H9 (cell line): ENCODE results near the gene SLC12A5. TPM values are rescaled to one million over a fixed set of nuclear protein-coding genes. Genes with fewer than 3 reads are reported as not detected.

Source experiments
- DNase-seq: peaks from one replicate; pipeline ENCODE4 v3.0.0-alpha.2; 2017
- H2AFZ ChIP-seq: one replicate; pipeline ENCODE4 v1.6.1; 2013; ENCODE audit warnings: mild to moderate bottlenecking, low read length, control low read depth, moderate library complexity
- H2AK5ac ChIP-seq: 2 replicates; pipeline ENCODE4 v1.6.1; 2013; ENCODE audit warnings: low read length, control low read depth, mixed read lengths; ENCODE audit not compliant: insufficient read length
- H2BK120ac ChIP-seq: one replicate; pipeline ENCODE4 v1.6.1; 2013; ENCODE audit warnings: low read depth, mild to moderate bottlenecking, low read length, control low read depth, inconsistent platforms; ENCODE audit not compliant: poor library complexity, severe bottlenecking
- H2BK12ac ChIP-seq: 2 replicates; pipeline ENCODE4 v1.6.1; 2013; ENCODE audit warnings: low read length, control low read depth, mixed read lengths, low read depth; ENCODE audit not compliant: insufficient read length
- H2BK15ac ChIP-seq: 2 replicates; pipeline ENCODE4 v1.6.1; 2013; ENCODE audit warnings: low read depth, low read length, control low read depth
- H2BK20ac ChIP-seq: one replicate; pipeline ENCODE4 v1.6.1; 2013; ENCODE audit warnings: low read depth, mild to moderate bottlenecking, low read length, control low read depth, inconsistent platforms; ENCODE audit not compliant: poor library complexity, severe bottlenecking
- H2BK5ac ChIP-seq: 2 replicates; pipeline ENCODE4 v1.6.1; 2013; ENCODE audit warnings: low read length, control low read depth, mixed read lengths; ENCODE audit not compliant: insufficient read length
- H3K14ac ChIP-seq: 2 replicates; pipeline ENCODE4 v1.6.1; 2013; ENCODE audit warnings: low read length, control low read depth; ENCODE audit not compliant: insufficient read depth
- H3K18ac ChIP-seq: 2 replicates; pipeline ENCODE4 v1.6.1; 2013; ENCODE audit warnings: low read depth, mild to moderate bottlenecking, mixed read lengths, low read length, control low read depth; ENCODE audit not compliant: insufficient read length
- H3K23ac ChIP-seq: 2 replicates; pipeline ENCODE4 v1.6.1; 2013; ENCODE audit warnings: low read length, control low read depth, mixed read lengths, low read depth; ENCODE audit not compliant: insufficient read length
- H3K23me2 ChIP-seq: 2 replicates; pipeline ENCODE4 v1.6.1; 2013; ENCODE audit warnings: low read depth, mild to moderate bottlenecking, mixed read lengths, low read length, control low read depth; ENCODE audit not compliant: insufficient read length, poor library complexity, severe bottlenecking
- H3K27ac ChIP-seq: 2 replicates; pipeline ENCODE4 v1.5.1; 2013; ENCODE audit warnings: low read length, control low read depth, mixed read lengths, low read depth; ENCODE audit not compliant: insufficient read length
- H3K27me3 ChIP-seq: 2 replicates; pipeline ENCODE4 v1.6.1; 2013; ENCODE audit warnings: low read length, control low read depth, inconsistent platforms; ENCODE audit not compliant: insufficient read depth
- H3K4ac ChIP-seq: 2 replicates; pipeline ENCODE4 v1.6.1; 2013; ENCODE audit warnings: low read depth, mild to moderate bottlenecking, control low read depth, inconsistent platforms, low read length, moderate library complexity
- H3K4me1 ChIP-seq: 2 replicates; pipeline ENCODE4 v1.6.1; 2013; ENCODE audit warnings: low read length, control low read depth, inconsistent platforms; ENCODE audit not compliant: insufficient read depth
- H3K4me2 ChIP-seq: 2 replicates; pipeline ENCODE4 v1.6.1; 2013; ENCODE audit warnings: low read length, control low read depth, mixed read lengths; ENCODE audit not compliant: insufficient read length, insufficient read depth
- H3K56ac ChIP-seq: 2 replicates; pipeline ENCODE4 v1.6.1; 2013; ENCODE audit warnings: low read depth, mild to moderate bottlenecking, mixed read lengths, low read length, control low read depth; ENCODE audit not compliant: insufficient read length
- H3K79me1 ChIP-seq: 2 replicates; pipeline ENCODE4 v1.6.1; 2013; ENCODE audit warnings: low read depth, mild to moderate bottlenecking, moderate library complexity, low read length, control low read depth, inconsistent platforms; ENCODE audit not compliant: insufficient read depth, poor library complexity, severe bottlenecking
- H3K79me2 ChIP-seq: 2 replicates; pipeline ENCODE4 v1.6.1; 2013; ENCODE audit warnings: low read length, control low read depth, inconsistent platforms; ENCODE audit not compliant: insufficient read depth
- H3K9ac ChIP-seq: 2 replicates; pipeline ENCODE4 v1.6.1; 2013; ENCODE audit warnings: low read length, control low read depth, mixed read lengths; ENCODE audit not compliant: insufficient read length; ENCODE audit errors: extremely low read depth
- H3K9me3 ChIP-seq: one replicate; pipeline ENCODE4 v1.6.1; 2013; ENCODE audit warnings: low read depth, low read length, inconsistent platforms; ENCODE audit not compliant: control insufficient read depth
- H3T11ph ChIP-seq: one replicate; pipeline ENCODE4 v1.6.1; 2013; ENCODE audit warnings: mild to moderate bottlenecking, low read length, control low read depth, inconsistent platforms
- H4K20me1 ChIP-seq: one replicate; pipeline ENCODE4 v1.6.1; 2013; ENCODE audit not compliant: control insufficient read depth, insufficient read length, insufficient read depth
- H4K5ac ChIP-seq: 2 replicates; pipeline ENCODE4 v1.6.1; 2013; ENCODE audit warnings: low read depth, mild to moderate bottlenecking, mixed read lengths, low read length, control low read depth; ENCODE audit not compliant: insufficient read length
- H4K8ac ChIP-seq: replicated peaks from 2 replicates; pipeline ENCODE4 v1.6.1; 2013; ENCODE audit warnings: low read length, control low read depth, mixed read lengths, low read depth; ENCODE audit not compliant: insufficient read length
- H4K91ac ChIP-seq: 2 replicates; pipeline ENCODE4 v1.6.1; 2013; ENCODE audit warnings: low read depth, mild to moderate bottlenecking, moderate library complexity, mixed read lengths, low read length, control low read depth; ENCODE audit not compliant: insufficient read length
- H3K27ac Mint-ChIP-seq, 3 experiments: 2 replicates in 2 of 3; 3 replicates in 1 of 3; pipeline ENCODE4 v1.8.0; 2020 to 2021; ENCODE audit warnings: mixed read lengths in 3 of 3, mild to moderate bottlenecking in 1 of 3, moderate library complexity in 1 of 3
- H3K27me3 Mint-ChIP-seq: 2 replicates; pipeline ENCODE4 v1.8.0; 2021; ENCODE audit warnings: low read depth, mild to moderate bottlenecking, moderate library complexity, mixed read lengths
- H3K36me3 Mint-ChIP-seq, 3 experiments: 2 replicates in 2 of 3; 3 replicates in 1 of 3; pipeline ENCODE4 v1.8.0; 2020 to 2021; ENCODE audit warnings: low read depth in 3 of 3, mixed read lengths in 3 of 3; ENCODE audit not compliant: insufficient read depth in 1 of 3
- H3K4me1 Mint-ChIP-seq, 2 experiments: 2 replicates each; pipeline ENCODE4 v1.8.0; 2020; ENCODE audit warnings: mixed read lengths in 2 of 2
- H3K4me3 Mint-ChIP-seq, 2 experiments: 2 replicates in 1 of 2; 3 replicates in 1 of 2; pipeline ENCODE4 v1.8.0; 2020 to 2021; ENCODE audit warnings: mild to moderate bottlenecking in 2 of 2, mixed read lengths in 2 of 2, moderate library complexity in 1 of 2
- H3K9me3 Mint-ChIP-seq, 2 experiments: 2 replicates in 1 of 2; 3 replicates in 1 of 2; pipeline ENCODE4 v1.8.0; 2020; ENCODE audit warnings: mild to moderate bottlenecking in 2 of 2, mixed read lengths in 2 of 2, moderate library complexity in 1 of 2
- WGBS: extraction: QIAGEN DNeasy Blood & Tissue Kit; methylation state at CpG from one replicate; pipeline ENCODE4 v1.1.7; 2013; ENCODE audit warnings: missing lambda C conversion rate, low lambda C conversion rate, mixed read lengths; ENCODE audit not compliant: insufficient read length; ENCODE audit errors: extremely low coverage; 5-methylcytosine and 5-hydroxymethylcytosine counted together
- total RNA-seq: library from RNA; stranded (reverse); gene quantifications from 2 replicates; pipeline ENCODE4 v1.2.1, GENCODE V29; 2021
- TF ChIP-seq, protein P1 (sequence below): fragments of 200-600 bp; sonication (generic); conservative IDR thresholded peaks from 3 replicates; pipeline ENCODE4 v1.8.0; 2021; ENCODE audit warnings: antibody characterized with exemption, mild to moderate bottlenecking

The SLC12A5 gene
- total RNA-seq, 1 experiment from 2014 or later, result 8.7 TPM

GRCh38 chr20:45993197-45993951 is 35.6 kb upstream of the SLC12A5 start:
- TF ChIP-seq, protein P1, sequence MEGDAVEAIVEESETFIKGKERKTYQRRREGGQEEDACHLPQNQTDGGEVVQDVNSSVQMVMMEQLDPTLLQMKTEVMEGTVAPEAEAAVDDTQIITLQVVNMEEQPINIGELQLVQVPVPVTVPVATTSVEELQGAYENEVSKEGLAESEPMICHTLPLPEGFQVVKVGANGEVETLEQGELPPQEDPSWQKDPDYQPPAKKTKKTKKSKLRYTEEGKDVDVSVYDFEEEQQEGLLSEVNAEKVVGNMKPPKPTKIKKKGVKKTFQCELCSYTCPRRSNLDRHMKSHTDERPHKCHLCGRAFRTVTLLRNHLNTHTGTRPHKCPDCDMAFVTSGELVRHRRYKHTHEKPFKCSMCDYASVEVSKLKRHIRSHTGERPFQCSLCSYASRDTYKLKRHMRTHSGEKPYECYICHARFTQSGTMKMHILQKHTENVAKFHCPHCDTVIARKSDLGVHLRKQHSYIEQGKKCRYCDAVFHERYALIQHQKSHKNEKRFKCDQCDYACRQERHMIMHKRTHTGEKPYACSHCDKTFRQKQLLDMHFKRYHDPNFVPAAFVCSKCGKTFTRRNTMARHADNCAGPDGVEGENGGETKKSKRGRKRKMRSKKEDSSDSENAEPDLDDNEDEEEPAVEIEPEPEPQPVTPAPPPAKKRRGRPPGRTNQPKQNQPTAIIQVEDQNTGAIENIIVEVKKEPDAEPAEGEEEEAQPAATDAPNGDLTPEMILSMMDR, result no peak
- no peak overlapping the region for H4K91ac ChIP-seq
- no peaks in the 10 kb centered on the region; the same call in 1 of the 2 replicates for H3K27me3 Mint-ChIP-seq
- no peak overlapping the region for H2BK15ac ChIP-seq
- no peak for DNase-seq
- H4K20me1 ChIP-seq, result no peaks in the 10 kb centered on the region
- H3K9ac ChIP-seq, result no peak overlapping the region
- H4K8ac ChIP-seq, result no peak overlapping the region
- no peaks in the 10 kb centered on the region for H3K9me3 Mint-ChIP-seq
- no peaks in the 10 kb centered on the region for H3K79me2 ChIP-seq
- H3K23me2 ChIP-seq, result no peaks in the 10 kb centered on the region
- H3K27me3 ChIP-seq, result no peaks in the 10 kb centered on the region
- H3K27ac Mint-ChIP-seq, result no peak overlapping the region; a peak in 1 of 7 replicates
- no peak overlapping the region for H3K56ac ChIP-seq
- no peak overlapping the region for H2BK120ac ChIP-seq
- no peak overlapping the region for H3K27ac ChIP-seq
- no peak overlapping the region for H4K5ac ChIP-seq
- no peak overlapping the region for H3K4me3 Mint-ChIP-seq
- H3T11ph ChIP-seq, result no peak overlapping the region
- H3K4me1 Mint-ChIP-seq, result peaks cover 18 to 19% of the 10 kb centered on the region in 2 experiments
- no peaks in the 10 kb centered on the region for H3K4me1 ChIP-seq
- WGBS, result no CpG with 5 or more reads among the region's 12 CpGs
- no peaks in the 10 kb centered on the region for H3K36me3 Mint-ChIP-seq
- no peaks in the 10 kb centered on the region for H3K9me3 ChIP-seq
- H3K14ac ChIP-seq, result no peak overlapping the region
- H3K79me1 ChIP-seq, result no peaks in the 10 kb centered on the region
- no peak overlapping the region for H2AK5ac ChIP-seq
- no peak overlapping the region for H2BK20ac ChIP-seq
- H3K23ac ChIP-seq, result no peak overlapping the region
- H3K18ac ChIP-seq, result no peak overlapping the region
- no peak overlapping the region for H2BK5ac ChIP-seq
- H3K4me2 ChIP-seq, result no peak overlapping the region
- no peak overlapping the region for H2AFZ ChIP-seq
- no peak overlapping the region for H2BK12ac ChIP-seq
- no peak overlapping the region for H3K4ac ChIP-seq
